Gastroesophageal sphincter (tissue), 4 donors: ENCODE results near the gene ZNF680. TPM values are rescaled to one million over a fixed set of nuclear protein-coding genes. Genes with fewer than 3 reads are reported as not detected.

Experiments
- ATAC-seq: fragments of 150-250 bp; one replicate; pipeline ENCODE4 v1.9.1; 2016; ENCODE audit warnings: mild to moderate bottlenecking, moderate library complexity
- H3K27ac ChIP-seq, 4 donors: fragments of 200-600 bp; sonication (generic) in 3 of 4; 1 replicate in 3 of 4; 2 replicates in 1 of 4; pipeline ENCODE4 v1.5.1; 2016 to 2019
- H3K27me3 ChIP-seq: fragments of 200-600 bp; sonication (generic); one replicate; pipeline ENCODE4 v1.5.1; 2019
- H3K36me3 ChIP-seq, 2 donors: fragments of 200-600 bp; sonication (generic); one replicate each; pipeline ENCODE4 v1.5.1; 2019; ENCODE audit warnings: control low read depth in 1 of 2
- H3K4me1 ChIP-seq, 3 donors: fragments of 200-600 bp; sonication (generic); 1 replicate in 2 of 3; 2 replicates in 1 of 3; pipeline ENCODE4 v1.5.1; 2016 to 2019; ENCODE audit warnings: control low read depth in 2 of 3
- H3K4me3 ChIP-seq, 2 donors: fragments of 200-600 bp; sonication (generic); one replicate each; pipeline ENCODE4 v1.5.1; 2019; ENCODE audit warnings: mild to moderate bottlenecking in 1 of 2, moderate library complexity in 1 of 2
- H3K9me3 ChIP-seq, 3 donors: fragments of 200-600 bp; sonication (generic); one replicate each; pipeline ENCODE4 v1.5.1; 2017 to 2019; ENCODE audit warnings: control low read depth in 2 of 3
- CTCF ChIP-seq, 4 experiments: fragments of 200-600 bp in 2 of 4; fragments of 450-650 bp in 2 of 4; sonication (generic) in 1 of 4; IDR thresholded peaks; one replicate each; pipeline ENCODE4 v1.5.1; 2017 to 2019; ENCODE audit warnings: antibody characterized with exemption in 4 of 4, mild to moderate bottlenecking in 2 of 4, moderate library complexity in 2 of 4
- EP300 ChIP-seq: sonication (generic); formaldehyde crosslinking; IDR thresholded peaks from one replicate; pipeline ENCODE4 v1.6.1; 2017; ENCODE audit warnings: antibody characterized with exemption, mild to moderate bottlenecking
- POLR2A ChIP-seq, 2 donors: fragments of 450-650 bp; IDR thresholded peaks; one replicate each; pipeline ENCODE4 v1.6.1; 2017; ENCODE audit warnings: antibody characterized with exemption in 2 of 2, mild to moderate bottlenecking in 2 of 2, moderate library complexity in 1 of 2
- POLR2AphosphoS5 ChIP-seq: sonication (generic); formaldehyde crosslinking; IDR thresholded peaks from one replicate; pipeline ENCODE4 v1.6.1; 2017; ENCODE audit warnings: antibody characterized with exemption
- WGBS, 2 donors: methylation state at CpG; one replicate each; pipeline ENCODE4 v1.1.5; 2018; ENCODE audit warnings: low coverage in 1 of 2; 5-methylcytosine and 5-hydroxymethylcytosine counted together
- total RNA-seq, 4 donors: library from RNA; depleted of rRNA; stranded (reverse); fragments of >200 nt; gene quantifications; one replicate each; pipeline ENCODE4 v1.1.0, GENCODE V29; 2016

The ZNF680 gene
- total RNA-seq, 4 donors from 2014 or later = 6.8 to 18.5 (median 9.7) TPM

GRCh38 chr7:64544010-64544409, 18.9 kb downstream of the ZNF680 start:
- H3K4me3 ChIP-seq = no peak overlapping the region
- TF ChIP-seq CTCF (IDR thresholded peaks at IDR 0.05) (no peak), POLR2A (IDR thresholded peaks at IDR 0.05) (no peak)
- no peak overlapping the region for H3K27ac ChIP-seq
- no peaks in the 10 kb centered on the region for H3K9me3 ChIP-seq
- peaks cover 0 to 4% (median 2%) of the 10 kb centered on the region in 3 donors for H3K4me1 ChIP-seq
- WGBS, 2 donors = 61 to 72% methylated on average over 2 of the region's 2 CpGs
- H3K27me3 ChIP-seq = no peaks in the 10 kb centered on the region
- peaks cover 3 to 37% of the 10 kb centered on the region in 2 donors for H3K36me3 ChIP-seq
- ATAC-seq = no peak

GRCh38 chr7:64541438-64542359, 21.2 kb downstream of the ZNF680 start:
- ATAC-seq = peak; percentile 43
- Histone ChIP-seq H3K4me1 (peaks cover 0 to 4% (median 2%) of the 10 kb centered on the region in 3 donors), H3K36me3 (peaks cover 3 to 33% of the 10 kb centered on the region in 2 donors), H3K9me3 (no peaks in the 10 kb centered on the region), H3K27me3 (no peaks in the 10 kb centered on the region), H3K4me3 (no peak overlapping the region), H3K27ac (peak overlapping the region in 3 of 4 donors; percentile 24 to 49 (median 26))
- 35 to 66% methylated on average over 2 to 5 of the region's 5 CpGs for WGBS, 2 donors
- TF ChIP-seq POLR2AphosphoS5 (no peak), CTCF (IDR thresholded peaks at IDR 0.05) (no peak), EP300 (no peak), POLR2A (IDR thresholded peaks at IDR 0.05) (no peak)

GRCh38 chr7:64533756-64534155, 29.1 kb downstream of the ZNF680 start:
- Histone ChIP-seq H3K9me3 (peaks cover 0 to 19% (median 0%) of the 10 kb centered on the region in 3 donors), H3K36me3 (peaks cover 0 to 58% of the 10 kb centered on the region in 2 donors), H3K27me3 (no peaks in the 10 kb centered on the region), H3K4me3 (no peak overlapping the region), H3K27ac (no peak overlapping the region), H3K4me1 (no peaks in the 10 kb centered on the region)
- TF ChIP-seq POLR2A (IDR thresholded peaks at IDR 0.05) (no peak), EP300 (no peak), CTCF (IDR thresholded peaks at IDR 0.05) (no peak), POLR2AphosphoS5 (no peak)
- WGBS, 2 donors = 80 to 91% methylated on average over 1 to 3 of the region's 3 CpGs
- ATAC-seq = no peak

- no peaks in the 10 kb centered on the region for H3K27me3 ChIP-seq
- 100% methylated on average over 1 of the region's 3 CpGs; no CpG with 5 or more reads in 1 of the 2 donors for WGBS, 2 donors
- no peak overlapping the region for H3K27ac ChIP-seq
- H3K4me3 ChIP-seq = no peak overlapping the region
- peaks cover 0 to 62% (median 0%) of the 10 kb centered on the region in 3 donors for H3K9me3 ChIP-seq
- no peaks in the 10 kb centered on the region for H3K4me1 ChIP-seq
- peaks cover 0 to 77% of the 10 kb centered on the region in 2 donors for H3K36me3 ChIP-seq
- TF ChIP-seq POLR2A (IDR thresholded peaks at IDR 0.05) (no peak), CTCF (IDR thresholded peaks at IDR 0.05) (no peak), EP300 (no peak)
- no peak for ATAC-seq
Measured at GRCh38 chr7:64528770-64529169, 34.1 kb downstream of the ZNF680 start.
